Thoracic aorta (tissue), 2 donors: ENCODE data around the gene INSC. TPM values are rescaled to one million over a fixed set of nuclear protein-coding genes. Genes with fewer than 3 reads are reported as not detected.

Experiments used
- ATAC-seq: fragments of 150-250 bp; one replicate; pipeline ENCODE4 v1.8.0; 2017; ENCODE audit warnings: low read depth; ENCODE audit not compliant: insufficient number of reproducible peaks, low FRiP score
- DNase-seq: peaks from one replicate; pipeline ENCODE4 v3.0.0-alpha.2; 2020; ENCODE audit warnings: low spot score
- H3K27ac ChIP-seq, 2 donors: fragments of 200-600 bp; sonication (generic); 1 replicate in 1 of 2; 2 replicates in 1 of 2; pipeline ENCODE4 v1.5.1; 2016; ENCODE audit warnings: mild to moderate bottlenecking in 2 of 2, moderate library complexity in 2 of 2
- H3K27me3 ChIP-seq: fragments of 200-600 bp; sonication (generic); replicated peaks from 2 replicates; pipeline ENCODE4 v1.6.0; 2016; ENCODE audit warnings: mild to moderate bottlenecking; ENCODE audit not compliant: insufficient read depth
- H3K36me3 ChIP-seq: fragments of 200-600 bp; sonication (generic); one replicate; pipeline ENCODE4 v1.5.1; 2016
- H3K4me1 ChIP-seq, 2 donors: fragments of 200-600 bp; sonication (generic); 1 replicate in 1 of 2; 2 replicates in 1 of 2; pipeline versions ENCODE4 v1.5.1 to v1.6.0; 2016; ENCODE audit warnings: low read depth in 2 of 2, mild to moderate bottlenecking in 1 of 2; ENCODE audit not compliant: control insufficient read depth in 1 of 2
- H3K4me3 ChIP-seq: fragments of 200-600 bp; sonication (generic); 2 replicates; pipeline ENCODE4 v1.5.1; 2016; ENCODE audit warnings: mild to moderate bottlenecking
- H3K9me3 ChIP-seq: fragments of 200-600 bp; sonication (generic); 2 replicates; pipeline ENCODE4 v1.5.1; 2016
- CTCF ChIP-seq: fragments of 200-600 bp; sonication (generic); IDR thresholded peaks from one replicate; pipeline ENCODE4 v1.5.1; 2019; ENCODE audit warnings: antibody characterized with exemption
- total RNA-seq, 2 donors: library from RNA; depleted of rRNA; stranded (reverse); fragments of >200 nt; gene quantifications; one replicate each; pipeline versions ENCODE4 v1.1.0 to v1.2.3, GENCODE V29; 2016

INSC gene
- total RNA-seq, 2 donors from 2014 or later: 0.35 TPM; not detected in 1

- Histone ChIP-seq H3K36me3 (no peaks in the 10 kb centered on the region), H3K4me3 (no peak overlapping the region), H3K4me1 (no peaks in the 10 kb centered on the region), H3K27ac (no peak overlapping the region), H3K27me3 (no peaks in the 10 kb centered on the region), H3K9me3 (no peaks in the 10 kb centered on the region)
- ATAC-seq (no peak), DNase-seq (no peak)
- TF ChIP-seq CTCF: peak; percentile 88
Measured at GRCh38 chr11:15101072-15101709, 13.5 kb upstream of the INSC start.

DNA sequence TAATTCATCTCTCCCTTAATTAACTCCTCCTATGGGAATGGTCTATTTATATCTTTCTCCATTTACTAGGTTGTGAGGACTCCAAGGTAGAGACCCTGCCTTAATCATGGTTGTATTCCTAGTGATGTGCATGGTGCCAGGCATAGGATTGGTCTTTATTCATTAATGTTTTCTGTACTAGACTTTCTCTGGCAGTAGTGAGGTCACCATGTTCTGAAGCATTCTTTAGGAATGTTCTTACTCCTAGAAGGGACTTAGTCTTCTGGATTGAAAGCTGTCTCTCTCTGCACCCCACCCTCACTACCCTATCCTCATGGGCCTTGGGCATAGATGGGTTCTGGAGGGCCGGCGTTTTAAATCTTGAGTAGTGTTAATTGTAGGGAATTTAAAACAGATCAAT lies 10.6 kb upstream of the INSC start:
- Histone ChIP-seq H3K9me3 (no peaks in the 10 kb centered on the region), H3K4me3 (no peak overlapping the region), H3K27ac (no peak overlapping the region), H3K27me3 (no peaks in the 10 kb centered on the region), H3K4me1 (no peaks in the 10 kb centered on the region), H3K36me3 (no peaks in the 10 kb centered on the region)
- no peak for DNase-seq
- no peak for ATAC-seq
- no peak for TF ChIP-seq CTCF

DNA sequence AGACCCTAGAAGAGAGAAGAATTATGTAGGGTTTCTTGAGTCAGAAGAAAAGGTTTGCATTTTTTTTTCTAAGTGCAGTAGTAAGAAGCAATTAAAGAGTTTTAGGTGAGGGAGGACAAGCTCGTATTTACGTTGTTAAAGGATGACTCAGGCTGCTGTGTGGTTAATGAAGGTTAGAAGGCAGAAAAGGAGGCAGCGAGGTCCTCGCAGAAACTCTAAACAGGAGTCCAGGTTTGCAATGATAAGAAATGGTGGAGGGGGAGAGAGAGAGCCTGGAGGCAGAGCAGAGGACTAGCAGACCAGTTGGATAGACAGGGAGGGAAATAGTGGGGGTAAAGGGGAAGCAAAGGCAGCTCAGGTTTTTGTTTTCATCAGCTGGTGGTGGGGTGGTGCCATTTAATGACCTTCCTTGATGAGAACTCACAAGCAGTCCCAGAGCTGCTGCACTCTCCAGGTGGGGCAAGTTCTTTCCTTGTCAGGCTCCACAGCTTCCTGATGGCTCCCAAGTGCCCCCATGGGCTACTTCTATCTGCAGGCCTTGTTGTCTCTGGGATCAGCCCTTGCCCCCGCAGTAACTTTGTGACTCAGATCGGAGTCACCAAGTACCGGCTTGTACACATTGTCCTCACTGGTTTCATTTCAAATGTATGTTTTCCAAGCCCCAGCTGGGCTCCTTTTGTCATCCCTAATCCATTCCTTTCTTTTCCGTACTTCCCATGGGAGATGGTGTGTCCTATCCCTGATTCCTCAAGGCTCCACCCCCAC lies 8.3 kb upstream of the INSC start:
- no peak overlapping the region for H3K27ac ChIP-seq
- no peak overlapping the region for H3K4me3 ChIP-seq
- no peak for ATAC-seq
- H3K27me3 ChIP-seq: no peaks in the 10 kb centered on the region
- H3K36me3 ChIP-seq: no peaks in the 10 kb centered on the region
- DNase-seq: no peak
- no peaks in the 10 kb centered on the region for H3K9me3 ChIP-seq
- no peak for TF ChIP-seq CTCF
- H3K4me1 ChIP-seq: no peaks in the 10 kb centered on the region

DNA sequence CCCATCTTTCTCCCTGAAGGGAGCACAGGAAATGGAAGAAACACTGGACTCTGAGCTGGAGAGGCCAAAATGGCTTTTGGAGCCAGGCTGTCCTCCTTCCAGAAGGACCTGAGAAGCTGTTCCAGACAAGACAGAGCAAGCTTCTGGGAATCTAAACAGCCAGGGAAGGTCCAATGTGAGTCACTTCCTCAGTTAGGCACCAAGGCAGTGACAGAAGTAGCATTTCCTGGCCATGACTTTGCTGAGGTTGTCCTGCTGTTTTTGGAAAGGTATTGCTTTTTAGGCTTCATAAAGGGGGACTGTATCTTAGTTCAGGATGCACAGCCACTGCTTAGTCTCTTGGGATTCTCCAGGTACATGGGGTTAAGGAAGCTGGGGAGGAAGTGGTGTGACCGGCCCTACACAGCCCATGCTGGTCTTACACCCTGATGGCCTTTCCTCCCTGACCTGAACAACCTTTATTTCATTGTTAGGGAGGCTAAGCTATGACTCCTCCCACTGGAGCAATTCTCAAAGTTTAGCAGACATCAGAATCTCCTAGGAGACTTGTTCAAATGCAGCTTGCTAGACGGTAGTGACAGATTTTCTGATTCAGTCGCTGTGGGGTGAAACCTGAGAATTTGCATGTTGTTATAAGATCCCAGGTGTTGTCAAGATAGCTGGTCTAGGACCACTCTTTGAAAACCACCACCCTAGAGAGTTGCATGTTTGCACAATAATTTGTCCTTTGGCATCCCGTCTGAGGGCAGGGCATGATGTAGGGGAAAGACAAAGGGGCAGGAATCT lies 6.8 kb upstream of the INSC start:
- no peak for TF ChIP-seq CTCF

DNA sequence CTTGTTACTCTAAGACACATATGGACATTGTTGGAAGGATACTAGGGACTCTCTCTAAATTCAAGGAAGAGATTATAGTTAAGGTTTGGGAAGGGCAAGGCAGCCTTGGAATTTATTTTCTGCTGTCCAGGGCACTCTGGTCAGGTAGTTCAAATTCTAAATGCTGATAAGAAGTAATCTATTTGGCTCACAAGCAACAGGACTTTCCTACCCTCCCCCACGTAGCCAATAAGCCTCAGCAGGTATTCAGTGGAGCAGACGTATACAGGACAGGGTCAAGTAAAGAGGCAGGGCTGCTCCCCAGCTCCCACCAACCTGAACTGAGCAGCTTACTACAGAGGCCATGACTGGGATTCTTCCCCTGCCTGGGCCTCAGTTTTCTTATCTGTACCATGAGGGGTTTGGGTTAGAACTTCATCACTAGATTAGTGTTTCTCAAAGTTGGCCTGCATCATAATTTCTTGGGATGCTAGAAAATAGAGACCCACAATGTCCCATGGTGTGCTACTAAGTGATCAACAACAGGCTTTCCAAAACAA lies 6.1 kb upstream of the INSC start:
- H3K4me1 ChIP-seq: no peaks in the 10 kb centered on the region
- H3K27me3 ChIP-seq: no peaks in the 10 kb centered on the region
- no peak for ATAC-seq
- no peaks in the 10 kb centered on the region for H3K9me3 ChIP-seq
- TF ChIP-seq CTCF: no peak
- DNase-seq: no peak
- no peak overlapping the region for H3K4me3 ChIP-seq
- no peak overlapping the region for H3K27ac ChIP-seq
- H3K36me3 ChIP-seq: no peaks in the 10 kb centered on the region

More for the DNA sequence above, 6.8 kb upstream of the INSC start:
- H3K27ac ChIP-seq: no peak overlapping the region
- H3K9me3 ChIP-seq: no peaks in the 10 kb centered on the region
- no peaks in the 10 kb centered on the region for H3K36me3 ChIP-seq
- H3K4me1 ChIP-seq: no peaks in the 10 kb centered on the region
- no peak for ATAC-seq
- H3K27me3 ChIP-seq: no peaks in the 10 kb centered on the region
- no peak overlapping the region for H3K4me3 ChIP-seq
- DNase-seq: no peak
